T-helper 1 cell (primary cell): ENCODE results near the gene GHRH.

ENCODE experiments used
- DNase-seq, 5 donors: peaks; one replicate each; pipeline ENCODE4 v3.0.0-alpha.2; 2012 to 2020

Gene GHRH

GRCh38 chr20:37260923-37261322, 691 bp downstream of the GHRH start:
- DNase-seq: no peak

- DNase-seq: no peak
These were observed 1.7 kb downstream of the GHRH start for GRCh38 chr20:37259865-37260264.

- no peak for DNase-seq
These were observed 2.6 kb downstream of the GHRH start for GRCh38 chr20:37259031-37259430.

- no peak for DNase-seq
These were observed 3.6 kb downstream of the GHRH start for GRCh38 chr20:37257988-37258387.

- DNase-seq: no peak
These were observed 4.1 kb downstream of the GHRH start for GRCh38 chr20:37257530-37257929.

GRCh38 chr20:37256286-37256685, 5.3 kb downstream of the GHRH start:
- DNase-seq: no peak

GRCh38 chr20:37254114-37254878, 7.3 kb downstream of the GHRH start:
- DNase-seq: no peak

- no peak for DNase-seq
These were observed 8.5 kb downstream of the GHRH start for GRCh38 chr20:37253087-37253486.

- no peak for DNase-seq
These were observed 9.7 kb downstream of the GHRH start for GRCh38 chr20:37251825-37252477.

GRCh38 chr20:37249304-37249703, 12.3 kb downstream of the GHRH start:
- DNase-seq: no peak

- DNase-seq: no peak
These were observed 14.1 kb downstream of the GHRH start for GRCh38 chr20:37247547-37247946.

GRCh38 chr20:37246736-37247135, 14.9 kb downstream of the GHRH start:
- DNase-seq: no peak

GRCh38 chr20:37245216-37246150, 16.1 kb downstream of the GHRH start:
- no peak for DNase-seq

GRCh38 chr20:37244572-37244957, 17.0 kb downstream of the GHRH start:
- DNase-seq: no peak

GRCh38 chr20:37243937-37244571, 17.6 kb downstream of the GHRH start:
- DNase-seq: no peak

- DNase-seq: no peak
These were observed 18.3 kb downstream of the GHRH start for GRCh38 chr20:37243076-37243936.

- DNase-seq: no peak
These were observed 19.1 kb downstream of the GHRH start for GRCh38 chr20:37242503-37242902.

- no peak for DNase-seq
These were observed 21.1 kb downstream of the GHRH start for GRCh38 chr20:37240337-37241067.

GRCh38 chr20:37238935-37239451, 22.6 kb downstream of the GHRH start:
- DNase-seq: no peak

GRCh38 chr20:37238426-37238825, 23.2 kb downstream of the GHRH start:
- DNase-seq: no peak

- no peak for DNase-seq
These were observed 24.0 kb downstream of the GHRH start for GRCh38 chr20:37237656-37238055.
